DMS153 (cell line): ENCODE measurements around the gene PRPF18.

Experiments used
- DNase-seq: peaks from one replicate; lab custom pipeline; 2025; lab: John Stamatoyannopoulos, UW

The PRPF18 gene

GRCh38 chr10:13604357-13605040, 17.7 kb downstream of the PRPF18 start:
- no peak for DNase-seq

GRCh38 chr10:13608246-13608853, 21.6 kb downstream of the PRPF18 start:
- no peak for DNase-seq

- no peak for DNase-seq
Measured at GRCh38 chr10:13612654-13613373, 26.0 kb downstream of the PRPF18 start.

GRCh38 chr10:13613519-13613918, 26.8 kb downstream of the PRPF18 start:
- no peak for DNase-seq

GRCh38 chr10:13614530-13615332, 28.0 kb downstream of the PRPF18 start:
- DNase-seq: no peak

GRCh38 chr10:13615650-13616300, 29.0 kb downstream of the PRPF18 start:
- DNase-seq: no peak

- DNase-seq: no peak
Measured at GRCh38 chr10:13617116-13617515, 30.4 kb downstream of the PRPF18 start.

- no peak for DNase-seq
Measured at GRCh38 chr10:13621931-13622330, 35.2 kb downstream of the PRPF18 start.

GRCh38 chr10:13624630-13625029, 37.9 kb downstream of the PRPF18 start:
- no peak for DNase-seq

GRCh38 chr10:13627459-13628310, 40.9 kb downstream of the PRPF18 start:
- no peak for DNase-seq

- no peak for DNase-seq
Measured at GRCh38 chr10:13628661-13629060, 41.9 kb downstream of the PRPF18 start.

- DNase-seq: no peak
Measured at GRCh38 chr10:13629116-13629515, 42.4 kb downstream of the PRPF18 start.

GRCh38 chr10:13630231-13630630, 43.5 kb downstream of the PRPF18 start:
- no peak for DNase-seq

GRCh38 chr10:13631594-13631993, 44.8 kb downstream of the PRPF18 start:
- DNase-seq: no peak

GRCh38 chr10:13632440-13632839, 45.7 kb downstream of the PRPF18 start:
- DNase-seq: no peak

GRCh38 chr10:13632884-13633440, 46.2 kb downstream of the PRPF18 start:
- DNase-seq: no peak

- no peak for DNase-seq
Measured at GRCh38 chr10:13633689-13634088, 46.9 kb downstream of the PRPF18 start.

GRCh38 chr10:13634207-13634606, 47.4 kb downstream of the PRPF18 start:
- DNase-seq: no peak

- no peak for DNase-seq
Measured at GRCh38 chr10:13636776-13637175, 50.0 kb downstream of the PRPF18 start.

GRCh38 chr10:13637303-13637856, 50.6 kb downstream of the PRPF18 start:
- DNase-seq: no peak
